ENCODE measurements around the gene SLC51A.
A peak's percentile ranks its signal among the peaks of the same experiment; 100 is the strongest.
"Not testable (repeated sequence)": the region's sequence is repeated elsewhere in the genome, so short reads cannot be mapped to it uniquely, and the experiment has no call there.

Gene SLC51A

GRCh38 chr3:196198081-196198675 is 18.2 kb upstream of the SLC51A start:
- H3K4me3 ChIP-seq (ENCODE audit: control insufficient read depth in 1 of 7, extremely low read depth in 1 of 7, insufficient read depth in 4 of 7, low read depth in 2 of 7, low read length in 6 of 7), result no peak overlapping the region
- CTCF ChIA-PET, result interaction anchor here (0.8 to 27.5 kb wide), 9 partner anchors 8 to 808 kb away, joined by 3 to 542 read pairs (median 7); no protein-coding TSS in a partner anchor
- H3K4me1 ChIP-seq (ENCODE audit: control extremely low read depth in 1 of 4, control insufficient read depth in 4 of 4, insufficient read depth in 4 of 4, low read length in 3 of 4), result peaks cover 0 to 40% (median 24%) of the 10 kb centered on the region in 4 experiments
- POLR2A ChIA-PET, result no interaction called here
- H3K9me3 ChIP-seq (ENCODE audit: control extremely low read depth in 1 of 5, control insufficient read depth in 4 of 5, insufficient read depth in 2 of 5, low read depth in 1 of 5, low read length in 4 of 5), result no peaks in the 10 kb centered on the region
- DNase-seq, result no peak
- H3K36me3 ChIP-seq (ENCODE audit: control insufficient read depth in 4 of 4, insufficient read depth in 4 of 4, low read length in 3 of 4), result no peaks in the 10 kb centered on the region
- no peaks in the 10 kb centered on the region for H3K27me3 ChIP-seq (replicated peaks in 2 of 5; ENCODE audit: control insufficient read depth in 4 of 5, insufficient read depth in 5 of 5, low read length in 4 of 5)
- WGBS (ENCODE audit: insufficient coverage), result 92% methylated on average over 4 of the region's 15 CpGs
- H3K27ac ChIP-seq (ENCODE audit: insufficient read depth in 1 of 2, low read depth in 1 of 2, low read length in 2 of 2, poor library complexity in 1 of 2, severe bottlenecking in 2 of 2), result no peak overlapping the region

GRCh38 chr3:196198771-196199753 is 17.3 kb upstream of the SLC51A start:
- WGBS (ENCODE audit: insufficient coverage), result 97% methylated on average over 15 of the region's 19 CpGs
- POLR2A ChIA-PET, result no interaction called here
- H3K4me3 ChIP-seq (ENCODE audit: control insufficient read depth in 1 of 7, extremely low read depth in 1 of 7, insufficient read depth in 4 of 7, low read depth in 2 of 7, low read length in 6 of 7), result no peak overlapping the region

GRCh38 chr3:196202516-196202970 is 13.8 kb upstream of the SLC51A start:
- DNase-seq, result peak in 1 of 3 donors; percentile 33
- 58% methylated on average over 21 of the region's 21 CpGs for WGBS (ENCODE audit: insufficient coverage)
- H3K36me3 ChIP-seq (ENCODE audit: control insufficient read depth in 4 of 4, insufficient read depth in 4 of 4, low read length in 3 of 4), result no peaks in the 10 kb centered on the region
- ChIA-PET POLR2A (no interaction called here), CTCF (interaction anchor here (27.5 kb wide), 1 partner anchor 128 kb away, joined by 542 read pairs; no protein-coding TSS in a partner anchor)
- peak overlapping the region in 2 of 7 experiments; percentile 32 to 57 for H3K4me3 ChIP-seq (ENCODE audit: control insufficient read depth in 1 of 7, extremely low read depth in 1 of 7, insufficient read depth in 4 of 7, low read depth in 2 of 7, low read length in 6 of 7)
- H3K27me3 ChIP-seq (replicated peaks in 2 of 5; ENCODE audit: control insufficient read depth in 4 of 5, insufficient read depth in 5 of 5, low read length in 4 of 5), result peaks cover 0 to 5% (median 0%) of the 10 kb centered on the region in 5 experiments
- H3K9me3 ChIP-seq (ENCODE audit: control extremely low read depth in 1 of 5, control insufficient read depth in 4 of 5, insufficient read depth in 2 of 5, low read depth in 1 of 5, low read length in 4 of 5), result no peaks in the 10 kb centered on the region
- H3K4me1 ChIP-seq (ENCODE audit: control extremely low read depth in 1 of 4, control insufficient read depth in 4 of 4, insufficient read depth in 4 of 4, low read length in 3 of 4), result peaks cover 0 to 19% (median 10%) of the 10 kb centered on the region in 4 experiments
- no peak overlapping the region for H3K27ac ChIP-seq (ENCODE audit: insufficient read depth in 1 of 2, low read depth in 1 of 2, low read length in 2 of 2, poor library complexity in 1 of 2, severe bottlenecking in 2 of 2)

More at GRCh38 chr3:196198771-196199753, 17.3 kb upstream of the SLC51A start:
- H3K4me1 ChIP-seq (ENCODE audit: control extremely low read depth in 1 of 4, control insufficient read depth in 4 of 4, insufficient read depth in 4 of 4, low read length in 3 of 4), result peaks cover 0 to 39% (median 16%) of the 10 kb centered on the region in 4 experiments
- CTCF ChIA-PET, result interaction anchor here (0.7 to 27.5 kb wide), 6 partner anchors 7 to 157 kb away, joined by 3 to 542 read pairs (median 6); no protein-coding TSS in a partner anchor
- H3K27me3 ChIP-seq (replicated peaks in 2 of 5; ENCODE audit: control insufficient read depth in 4 of 5, insufficient read depth in 5 of 5, low read length in 4 of 5), result no peaks in the 10 kb centered on the region
- no peak overlapping the region for H3K27ac ChIP-seq (ENCODE audit: insufficient read depth in 1 of 2, low read depth in 1 of 2, low read length in 2 of 2, poor library complexity in 1 of 2, severe bottlenecking in 2 of 2)
- H3K9me3 ChIP-seq (ENCODE audit: control extremely low read depth in 1 of 5, control insufficient read depth in 4 of 5, insufficient read depth in 2 of 5, low read depth in 1 of 5, low read length in 4 of 5), result no peaks in the 10 kb centered on the region
- DNase-seq, result no peak
- H3K36me3 ChIP-seq (ENCODE audit: control insufficient read depth in 4 of 4, insufficient read depth in 4 of 4, low read length in 3 of 4), result no peaks in the 10 kb centered on the region

- WGBS (ENCODE audit: insufficient coverage), result 100% methylated on average over 1 of the region's 3 CpGs
- H3K9me3 ChIP-seq (ENCODE audit: control extremely low read depth in 1 of 5, control insufficient read depth in 4 of 5, insufficient read depth in 2 of 5, low read depth in 1 of 5, low read length in 4 of 5), result no peaks in the 10 kb centered on the region
- H3K36me3 ChIP-seq (ENCODE audit: control insufficient read depth in 4 of 4, insufficient read depth in 4 of 4, low read length in 3 of 4), result no peaks in the 10 kb centered on the region
- peaks cover 0 to 19% (median 15%) of the 10 kb centered on the region in 4 experiments for H3K4me1 ChIP-seq (ENCODE audit: control extremely low read depth in 1 of 4, control insufficient read depth in 4 of 4, insufficient read depth in 4 of 4, low read length in 3 of 4)
- no peak overlapping the region for H3K4me3 ChIP-seq (ENCODE audit: control insufficient read depth in 1 of 7, extremely low read depth in 1 of 7, insufficient read depth in 4 of 7, low read depth in 2 of 7, low read length in 6 of 7)
- no peak overlapping the region for H3K27ac ChIP-seq (ENCODE audit: insufficient read depth in 1 of 2, low read depth in 1 of 2, low read length in 2 of 2, poor library complexity in 1 of 2, severe bottlenecking in 2 of 2)
- ChIA-PET POLR2A (no interaction called here), CTCF (interaction anchor here (27.5 kb wide), 1 partner anchor 130 kb away, joined by 542 read pairs; no protein-coding TSS in a partner anchor)
- DNase-seq, result no peak
- peaks cover 0 to 5% (median 0%) of the 10 kb centered on the region in 5 experiments for H3K27me3 ChIP-seq (replicated peaks in 2 of 5; ENCODE audit: control insufficient read depth in 4 of 5, insufficient read depth in 5 of 5, low read length in 4 of 5)
These were observed 12.5 kb upstream of the SLC51A start for GRCh38 chr3:196203846-196204245.

- DNase-seq; POLR2A ChIA-PET; H3K36me3 ChIP-seq (ENCODE audit: control insufficient read depth in 4 of 4, insufficient read depth in 4 of 4, low read length in 3 of 4); H3K9me3 ChIP-seq (ENCODE audit: control extremely low read depth in 1 of 5, control insufficient read depth in 4 of 5, insufficient read depth in 2 of 5, low read depth in 1 of 5, low read length in 4 of 5); H3K4me3 ChIP-seq (ENCODE audit: control insufficient read depth in 1 of 7, extremely low read depth in 1 of 7, insufficient read depth in 4 of 7, low read depth in 2 of 7, low read length in 6 of 7); H3K27me3 ChIP-seq (replicated peaks in 2 of 5; ENCODE audit: control insufficient read depth in 4 of 5, insufficient read depth in 5 of 5, low read length in 4 of 5); H3K27ac ChIP-seq (ENCODE audit: insufficient read depth in 1 of 2, low read depth in 1 of 2, low read length in 2 of 2, poor library complexity in 1 of 2, severe bottlenecking in 2 of 2): not testable (repeated sequence)
- CTCF ChIA-PET, result interaction anchor here (1.6 to 27.5 kb wide), 2 partner anchors 7 to 131 kb away, joined by 3 to 542 read pairs; no protein-coding TSS in a partner anchor
- H3K4me1 ChIP-seq (ENCODE audit: control extremely low read depth in 1 of 4, control insufficient read depth in 4 of 4, insufficient read depth in 4 of 4, low read length in 3 of 4), result peaks cover 0 to 19% (median 15%) of the 10 kb centered on the region in 4 experiments
- WGBS (ENCODE audit: insufficient coverage), result 97% methylated on average over 7 of the region's 9 CpGs
These were observed 10.7 kb upstream of the SLC51A start for GRCh38 chr3:196205442-196206205.

- H3K4me3 ChIP-seq (ENCODE audit: control insufficient read depth in 1 of 7, extremely low read depth in 1 of 7, insufficient read depth in 4 of 7, low read depth in 2 of 7, low read length in 6 of 7), result peak overlapping the region in 6 of 7 experiments; percentile 32 to 79 (median 62)
- peaks cover 0 to 5% (median 0%) of the 10 kb centered on the region in 5 experiments for H3K27me3 ChIP-seq (replicated peaks in 2 of 5; ENCODE audit: control insufficient read depth in 4 of 5, insufficient read depth in 5 of 5, low read length in 4 of 5)
- CTCF ChIA-PET, result interaction anchor here (0.5 to 1.6 kb wide), 6 partner anchors 9 to 136 kb away, joined by 3 to 5 read pairs (median 3); no protein-coding TSS in a partner anchor
- peaks cover 0 to 18% (median 14%) of the 10 kb centered on the region in 4 experiments for H3K4me1 ChIP-seq (ENCODE audit: control extremely low read depth in 1 of 4, control insufficient read depth in 4 of 4, insufficient read depth in 4 of 4, low read length in 3 of 4)
- no peaks in the 10 kb centered on the region for H3K9me3 ChIP-seq (ENCODE audit: control extremely low read depth in 1 of 5, control insufficient read depth in 4 of 5, insufficient read depth in 2 of 5, low read depth in 1 of 5, low read length in 4 of 5)
- H3K36me3 ChIP-seq (ENCODE audit: control insufficient read depth in 4 of 4, insufficient read depth in 4 of 4, low read length in 3 of 4), result no peaks in the 10 kb centered on the region
- no peak overlapping the region for H3K27ac ChIP-seq (ENCODE audit: insufficient read depth in 1 of 2, low read depth in 1 of 2, low read length in 2 of 2, poor library complexity in 1 of 2, severe bottlenecking in 2 of 2)
- POLR2A ChIA-PET, result interaction anchor here (0.6 kb wide), 1 partner anchor 73 kb away, joined by 3 read pairs; no protein-coding TSS in a partner anchor
- WGBS (ENCODE audit: insufficient coverage), result 22% methylated on average over 28 of the region's 70 CpGs
- DNase-seq, result peak in 1 of 3 donors; percentile 41
These were observed 9.0 kb upstream of the SLC51A start for GRCh38 chr3:196207159-196207832.
